ENCODE data around the gene CDC42EP3. TPM values are rescaled to one million over a fixed set of nuclear protein-coding genes. Genes with fewer than 3 reads are reported as not detected.

CDC42EP3 gene
- total and polyA plus RNA-seq, 2 experiments from 2014 or later: 31.4 TPM

DNA sequence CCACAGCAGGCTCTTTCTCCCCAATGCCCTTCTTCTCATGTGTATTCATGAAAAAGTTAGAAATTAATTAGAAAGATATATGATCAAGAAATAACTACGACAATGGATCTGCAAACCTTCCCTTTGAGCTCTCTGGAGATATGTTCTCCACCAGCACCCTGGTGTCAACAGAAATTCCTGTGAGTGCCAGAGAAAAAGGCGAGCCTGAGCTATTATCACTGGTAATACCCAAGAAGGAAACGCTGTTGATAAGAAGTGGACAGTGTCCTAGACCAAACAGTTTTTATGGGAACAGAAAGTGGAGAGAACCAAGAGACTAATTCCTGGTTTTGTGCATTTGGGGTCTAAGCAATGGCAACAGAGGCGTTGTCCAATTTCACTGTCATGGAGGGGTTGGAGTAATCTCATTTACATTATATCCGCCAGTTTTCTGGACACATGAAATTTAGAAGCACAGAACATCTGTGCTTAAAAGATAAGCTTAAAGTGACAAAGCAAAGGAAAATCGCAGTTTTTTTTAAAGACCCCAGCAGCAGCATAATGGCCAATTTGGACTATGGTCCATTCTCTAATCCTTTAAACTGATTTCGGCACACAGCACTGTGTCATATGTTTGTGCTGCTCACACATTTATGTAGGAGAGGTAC lies 47.2 kb upstream of the CDC42EP3 start:
- Mint-ChIP-seq H3K4me1 (no peaks in the 10 kb centered on the region), H3K4me3 (no peak overlapping the region), H3K36me3 (ENCODE audit: low read depth) (peaks cover 11% of the 10 kb centered on the region), H3K27ac (no peak overlapping the region), H3K9me3 (peaks cover 35% of the 10 kb centered on the region), H3K27me3 (ENCODE audit: insufficient read depth, low read depth, poor library complexity) (peaks cover 2% of the 10 kb centered on the region)
- no peaks in the 10 kb centered on the region for H3K79me2 ChIP-seq (replicated peaks; ENCODE audit: insufficient read depth)
- H3K27me3 ChIP-seq (ENCODE audit: insufficient read depth): no peaks in the 10 kb centered on the region
- no peaks in the 10 kb centered on the region; the same call in 1 of the 2 replicates for H3K36me3 ChIP-seq (ENCODE audit: insufficient read depth)
- H3K4me3 ChIP-seq: no peak overlapping the region
- H4K20me1 ChIP-seq (replicated peaks; ENCODE audit: insufficient read depth): no peaks in the 10 kb centered on the region
- DNase-seq (ENCODE audit: low spot score) (no peak), ATAC-seq (no peak)
- H3K9me2 ChIP-seq (ENCODE audit: insufficient read depth): no peaks in the 10 kb centered on the region; the same call in none of the 2 replicates
- TF ChIP-seq NANOG (IDR thresholded peaks at IDR 0.05; ENCODE audit: borderline replicate concordance) (no peak), POLR2AphosphoS5 (IDR thresholded peaks at IDR 0.05; ENCODE audit: low read depth) (no peak), JUNB (IDR thresholded peaks at IDR 0.05; ENCODE audit: unreplicated experiment) (no peak), STAT1 (IDR thresholded peaks at IDR 0.05; ENCODE audit: unreplicated experiment) (no peak), CREB1 (CRISPR knock-in tag; IDR thresholded peaks at IDR 0.05; ENCODE audit: low read depth) (no peak), ZNF114 (CRISPR knock-in tag; IDR thresholded peaks at IDR 0.05) (no peak), ZNF331 (CRISPR knock-in tag; IDR thresholded peaks at IDR 0.05; ENCODE audit: low read depth) (no peak), EZH2phosphoT487 (IDR thresholded peaks at IDR 0.05; ENCODE audit: unreplicated experiment) (no peak), EZH2 (IDR thresholded peaks at IDR 0.05; ENCODE audit: low read depth, unreplicated experiment) (no peak)
- TF ChIP-seq, protein P1, sequence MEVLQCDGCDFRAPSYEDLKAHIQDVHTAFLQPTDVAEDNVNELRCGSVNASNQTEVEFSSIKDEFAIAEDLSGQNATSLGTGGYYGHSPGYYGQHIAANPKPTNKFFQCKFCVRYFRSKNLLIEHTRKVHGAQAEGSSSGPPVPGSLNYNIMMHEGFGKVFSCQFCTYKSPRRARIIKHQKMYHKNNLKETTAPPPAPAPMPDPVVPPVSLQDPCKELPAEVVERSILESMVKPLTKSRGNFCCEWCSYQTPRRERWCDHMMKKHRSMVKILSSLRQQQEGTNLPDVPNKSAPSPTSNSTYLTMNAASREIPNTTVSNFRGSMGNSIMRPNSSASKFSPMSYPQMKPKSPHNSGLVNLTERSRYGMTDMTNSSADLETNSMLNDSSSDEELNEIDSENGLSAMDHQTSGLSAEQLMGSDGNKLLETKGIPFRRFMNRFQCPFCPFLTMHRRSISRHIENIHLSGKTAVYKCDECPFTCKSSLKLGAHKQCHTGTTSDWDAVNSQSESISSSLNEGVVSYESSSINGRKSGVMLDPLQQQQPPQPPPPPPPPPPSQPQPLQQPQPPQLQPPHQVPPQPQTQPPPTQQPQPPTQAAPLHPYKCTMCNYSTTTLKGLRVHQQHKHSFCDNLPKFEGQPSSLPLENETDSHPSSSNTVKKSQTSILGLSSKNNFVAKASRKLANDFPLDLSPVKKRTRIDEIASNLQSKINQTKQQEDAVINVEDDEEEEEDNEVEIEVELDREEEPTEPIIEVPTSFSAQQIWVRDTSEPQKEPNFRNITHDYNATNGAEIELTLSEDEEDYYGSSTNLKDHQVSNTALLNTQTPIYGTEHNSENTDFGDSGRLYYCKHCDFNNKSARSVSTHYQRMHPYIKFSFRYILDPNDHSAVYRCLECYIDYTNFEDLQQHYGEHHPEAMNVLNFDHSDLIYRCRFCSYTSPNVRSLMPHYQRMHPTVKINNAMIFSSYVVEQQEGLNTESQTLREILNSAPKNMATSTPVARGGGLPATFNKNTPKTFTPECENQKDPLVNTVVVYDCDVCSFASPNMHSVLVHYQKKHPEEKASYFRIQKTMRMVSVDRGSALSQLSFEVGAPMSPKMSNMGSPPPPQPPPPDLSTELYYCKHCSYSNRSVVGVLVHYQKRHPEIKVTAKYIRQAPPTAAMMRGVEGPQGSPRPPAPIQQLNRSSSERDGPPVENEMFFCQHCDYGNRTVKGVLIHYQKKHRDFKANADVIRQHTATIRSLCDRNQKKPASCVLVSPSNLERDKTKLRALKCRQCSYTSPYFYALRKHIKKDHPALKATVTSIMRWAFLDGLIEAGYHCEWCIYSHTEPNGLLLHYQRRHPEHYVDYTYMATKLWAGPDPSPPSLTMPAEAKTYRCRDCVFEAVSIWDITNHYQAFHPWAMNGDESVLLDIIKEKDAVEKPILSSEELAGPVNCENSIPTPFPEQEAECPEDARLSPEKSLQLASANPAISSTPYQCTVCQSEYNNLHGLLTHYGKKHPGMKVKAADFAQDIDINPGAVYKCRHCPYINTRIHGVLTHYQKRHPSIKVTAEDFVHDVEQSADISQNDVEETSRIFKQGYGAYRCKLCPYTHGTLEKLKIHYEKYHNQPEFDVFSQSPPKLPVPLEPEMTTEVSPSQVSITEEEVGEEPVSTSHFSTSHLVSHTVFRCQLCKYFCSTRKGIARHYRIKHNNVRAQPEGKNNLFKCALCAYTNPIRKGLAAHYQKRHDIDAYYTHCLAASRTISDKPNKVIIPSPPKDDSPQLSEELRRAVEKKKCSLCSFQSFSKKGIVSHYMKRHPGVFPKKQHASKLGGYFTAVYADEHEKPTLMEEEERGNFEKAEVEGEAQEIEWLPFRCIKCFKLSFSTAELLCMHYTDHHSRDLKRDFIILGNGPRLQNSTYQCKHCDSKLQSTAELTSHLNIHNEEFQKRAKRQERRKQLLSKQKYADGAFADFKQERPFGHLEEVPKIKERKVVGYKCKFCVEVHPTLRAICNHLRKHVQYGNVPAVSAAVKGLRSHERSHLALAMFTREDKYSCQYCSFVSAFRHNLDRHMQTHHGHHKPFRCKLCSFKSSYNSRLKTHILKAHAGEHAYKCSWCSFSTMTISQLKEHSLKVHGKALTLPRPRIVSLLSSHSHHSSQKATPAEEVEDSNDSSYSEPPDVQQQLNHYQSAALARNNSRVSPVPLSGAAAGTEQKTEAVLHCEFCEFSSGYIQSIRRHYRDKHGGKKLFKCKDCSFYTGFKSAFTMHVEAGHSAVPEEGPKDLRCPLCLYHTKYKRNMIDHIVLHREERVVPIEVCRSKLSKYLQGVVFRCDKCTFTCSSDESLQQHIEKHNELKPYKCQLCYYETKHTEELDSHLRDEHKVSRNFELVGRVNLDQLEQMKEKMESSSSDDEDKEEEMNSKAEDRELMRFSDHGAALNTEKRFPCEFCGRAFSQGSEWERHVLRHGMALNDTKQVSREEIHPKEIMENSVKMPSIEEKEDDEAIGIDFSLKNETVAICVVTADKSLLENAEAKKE (CRISPR knock-in tag; IDR thresholded peaks at IDR 0.05): no peak
- TF ChIP-seq, protein P2, sequence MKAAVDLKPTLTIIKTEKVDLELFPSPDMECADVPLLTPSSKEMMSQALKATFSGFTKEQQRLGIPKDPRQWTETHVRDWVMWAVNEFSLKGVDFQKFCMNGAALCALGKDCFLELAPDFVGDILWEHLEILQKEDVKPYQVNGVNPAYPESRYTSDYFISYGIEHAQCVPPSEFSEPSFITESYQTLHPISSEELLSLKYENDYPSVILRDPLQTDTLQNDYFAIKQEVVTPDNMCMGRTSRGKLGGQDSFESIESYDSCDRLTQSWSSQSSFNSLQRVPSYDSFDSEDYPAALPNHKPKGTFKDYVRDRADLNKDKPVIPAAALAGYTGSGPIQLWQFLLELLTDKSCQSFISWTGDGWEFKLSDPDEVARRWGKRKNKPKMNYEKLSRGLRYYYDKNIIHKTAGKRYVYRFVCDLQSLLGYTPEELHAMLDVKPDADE (IDR thresholded peaks at IDR 0.05): no peak
- TF ChIP-seq, protein P3, sequence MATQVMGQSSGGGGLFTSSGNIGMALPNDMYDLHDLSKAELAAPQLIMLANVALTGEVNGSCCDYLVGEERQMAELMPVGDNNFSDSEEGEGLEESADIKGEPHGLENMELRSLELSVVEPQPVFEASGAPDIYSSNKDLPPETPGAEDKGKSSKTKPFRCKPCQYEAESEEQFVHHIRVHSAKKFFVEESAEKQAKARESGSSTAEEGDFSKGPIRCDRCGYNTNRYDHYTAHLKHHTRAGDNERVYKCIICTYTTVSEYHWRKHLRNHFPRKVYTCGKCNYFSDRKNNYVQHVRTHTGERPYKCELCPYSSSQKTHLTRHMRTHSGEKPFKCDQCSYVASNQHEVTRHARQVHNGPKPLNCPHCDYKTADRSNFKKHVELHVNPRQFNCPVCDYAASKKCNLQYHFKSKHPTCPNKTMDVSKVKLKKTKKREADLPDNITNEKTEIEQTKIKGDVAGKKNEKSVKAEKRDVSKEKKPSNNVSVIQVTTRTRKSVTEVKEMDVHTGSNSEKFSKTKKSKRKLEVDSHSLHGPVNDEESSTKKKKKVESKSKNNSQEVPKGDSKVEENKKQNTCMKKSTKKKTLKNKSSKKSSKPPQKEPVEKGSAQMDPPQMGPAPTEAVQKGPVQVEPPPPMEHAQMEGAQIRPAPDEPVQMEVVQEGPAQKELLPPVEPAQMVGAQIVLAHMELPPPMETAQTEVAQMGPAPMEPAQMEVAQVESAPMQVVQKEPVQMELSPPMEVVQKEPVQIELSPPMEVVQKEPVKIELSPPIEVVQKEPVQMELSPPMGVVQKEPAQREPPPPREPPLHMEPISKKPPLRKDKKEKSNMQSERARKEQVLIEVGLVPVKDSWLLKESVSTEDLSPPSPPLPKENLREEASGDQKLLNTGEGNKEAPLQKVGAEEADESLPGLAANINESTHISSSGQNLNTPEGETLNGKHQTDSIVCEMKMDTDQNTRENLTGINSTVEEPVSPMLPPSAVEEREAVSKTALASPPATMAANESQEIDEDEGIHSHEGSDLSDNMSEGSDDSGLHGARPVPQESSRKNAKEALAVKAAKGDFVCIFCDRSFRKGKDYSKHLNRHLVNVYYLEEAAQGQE (IDR thresholded peaks at IDR 0.05; ENCODE audit: unreplicated experiment): no peak
- TF ChIP-seq, protein P4, sequence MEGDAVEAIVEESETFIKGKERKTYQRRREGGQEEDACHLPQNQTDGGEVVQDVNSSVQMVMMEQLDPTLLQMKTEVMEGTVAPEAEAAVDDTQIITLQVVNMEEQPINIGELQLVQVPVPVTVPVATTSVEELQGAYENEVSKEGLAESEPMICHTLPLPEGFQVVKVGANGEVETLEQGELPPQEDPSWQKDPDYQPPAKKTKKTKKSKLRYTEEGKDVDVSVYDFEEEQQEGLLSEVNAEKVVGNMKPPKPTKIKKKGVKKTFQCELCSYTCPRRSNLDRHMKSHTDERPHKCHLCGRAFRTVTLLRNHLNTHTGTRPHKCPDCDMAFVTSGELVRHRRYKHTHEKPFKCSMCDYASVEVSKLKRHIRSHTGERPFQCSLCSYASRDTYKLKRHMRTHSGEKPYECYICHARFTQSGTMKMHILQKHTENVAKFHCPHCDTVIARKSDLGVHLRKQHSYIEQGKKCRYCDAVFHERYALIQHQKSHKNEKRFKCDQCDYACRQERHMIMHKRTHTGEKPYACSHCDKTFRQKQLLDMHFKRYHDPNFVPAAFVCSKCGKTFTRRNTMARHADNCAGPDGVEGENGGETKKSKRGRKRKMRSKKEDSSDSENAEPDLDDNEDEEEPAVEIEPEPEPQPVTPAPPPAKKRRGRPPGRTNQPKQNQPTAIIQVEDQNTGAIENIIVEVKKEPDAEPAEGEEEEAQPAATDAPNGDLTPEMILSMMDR (conservative IDR thresholded peaks at IDR 0.05; ENCODE audit: low read depth in 2 of 2): no peak
- H3K27ac ChIP-seq (ENCODE audit: low read depth): no peak overlapping the region
- H3F3A ChIP-seq (replicated peaks; ENCODE audit: low read depth): no peaks in the 10 kb centered on the region
- H3K4me2 ChIP-seq: no peak overlapping the region
- H3K4me1 ChIP-seq (ENCODE audit: insufficient read depth): no peaks in the 10 kb centered on the region
- no peak overlapping the region for H2AFZ ChIP-seq
